ENCODE results near the gene UBAP1L. TPM values are rescaled to one million over a fixed set of nuclear protein-coding genes. Genes with fewer than 3 reads are reported as not detected.

Gene UBAP1L
- total and polyA plus RNA-seq, 2 donors (not counting 3 experiments of a cell fraction or from before 2014, with no cell fraction given), result 1.9 to 5.0 TPM

GRCh38 chr15:65110676-65111292 is 4.2 kb downstream of the UBAP1L start:
- Histone ChIP-seq H3K4me1 (ENCODE audit: control insufficient read depth, extremely low read depth, insufficient read depth, low read length) (peaks cover 6% of the 10 kb centered on the region), H3K79me2 (ENCODE audit: control insufficient read depth, insufficient read depth, low read length) (no peaks in the 10 kb centered on the region), H3K27me3 (ENCODE audit: control insufficient read depth in 2 of 2, insufficient read depth in 2 of 2, low read length in 2 of 2) (no peaks in the 10 kb centered on the region), H3K36me3 (ENCODE audit: control insufficient read depth in 2 of 2, extremely low read depth in 1 of 2, insufficient read depth in 2 of 2, low read length in 2 of 2) (no peaks in the 10 kb centered on the region), H2AFZ (ENCODE audit: low read depth, low read length) (no peak overlapping the region), H3K4me2 (ENCODE audit: insufficient read depth, low read length) (no peak overlapping the region), H3K9me3 (replicated peaks; ENCODE audit: control insufficient read depth, insufficient read depth, low read length) (no peaks in the 10 kb centered on the region), H3K9me1 (replicated peaks; ENCODE audit: control insufficient read depth, extremely low read depth, insufficient read depth, low read length) (no peaks in the 10 kb centered on the region), H3K27ac (ENCODE audit: insufficient read depth, low read depth, low read length) (peak overlapping the region; percentile 66), H3K9ac (replicated peaks; ENCODE audit: extremely low read depth, insufficient read depth, low read length) (peak overlapping the region; percentile 18), H3K4me3 (replicated peaks in 1 of 3; ENCODE audit: insufficient read depth in 1 of 3, low read depth in 1 of 3, low read length in 3 of 3) (no peak overlapping the region), H4K20me1 (replicated peaks; ENCODE audit: control insufficient read depth, extremely low read depth, insufficient read depth, low read length) (no peaks in the 10 kb centered on the region)
- dilution Hi-C loops (cut with MboI; ENCODE audit: extremely low pct_ligation_motif_present, low sequenced_read_pairs) (no loop called here), intact Hi-C loops (cut with micrococcal nuclease) (no loop called here)
- ChIA-PET POLR2A (interaction anchor here (0.5 to 0.7 kb wide), 4 partner anchors 10 to 193 kb away, joined by 4 to 6 read pairs (median 6); no protein-coding TSS in a partner anchor), CTCF (interaction anchor here (0.7 to 2.2 kb wide), 6 partner anchors 9 to 56 kb away, joined by 3 to 18 read pairs (median 4); no protein-coding TSS in a partner anchor)
- TF ChIP-seq EZH2 (IDR thresholded peaks at IDR 0.05; ENCODE audit: borderline replicate concordance, low read depth, low read length, severe bottlenecking) (no peak), MAX (IDR thresholded peaks at IDR 0.05; ENCODE audit: insufficient read depth, insufficient read length) (no peak), POLR2A (IDR thresholded peaks at IDR 0.05; ENCODE audit: low read depth, low read length) (no peak), GATA2 (IDR thresholded peaks at IDR 0.05; ENCODE audit: insufficient read depth, insufficient read length, low read depth, low read length) (peak; percentile 79), CTCF (IDR thresholded peaks at IDR 0.05; ENCODE audit: extremely low read depth in 1 of 2, insufficient read depth in 1 of 2, low read depth in 1 of 2, low read length in 2 of 2) (no peak), FOS (IDR thresholded peaks at IDR 0.05; ENCODE audit: borderline replicate concordance, insufficient read depth, low read length) (peak; percentile 60), JUN (IDR thresholded peaks at IDR 0.05; ENCODE audit: borderline replicate concordance, insufficient read depth, insufficient read length, low read depth) (peak; percentile 66), MYC (IDR thresholded peaks at IDR 0.05; ENCODE audit: low read depth, low read length) (no peak), POLR2AphosphoS5 (IDR thresholded peaks at IDR 0.05; ENCODE audit: insufficient read depth, low read depth, low read length) (peak; percentile 37)
- BruUV-seq (replicated peaks), result no TSS peak
- peak; percentile 95 for DNase-seq (ENCODE audit: low read depth, low spot score)
- peak; percentile 87 for FAIRE-seq
